Ovary (tissue), 3 donors: Measurements from ENCODE around the gene PTPRU.

ENCODE experiments used
- CTCF ChIP-seq, 3 donors: fragments of 450-650 bp in 2 of 3; fragments of 200-600 bp in 1 of 3; IDR thresholded peaks; one replicate each; pipeline versions ENCODE4 v1.5.1 to v1.8.0; 2016 to 2022; ENCODE audit warnings: antibody characterized with exemption in 3 of 3, mild to moderate bottlenecking in 1 of 3
- EP300 ChIP-seq: sonication (generic); formaldehyde crosslinking; IDR thresholded peaks from one replicate; pipeline ENCODE4 v1.6.1; 2017; ENCODE audit warnings: antibody characterized with exemption
- donor health status: DM: no; HTN: no; CAD: no.

DNA sequence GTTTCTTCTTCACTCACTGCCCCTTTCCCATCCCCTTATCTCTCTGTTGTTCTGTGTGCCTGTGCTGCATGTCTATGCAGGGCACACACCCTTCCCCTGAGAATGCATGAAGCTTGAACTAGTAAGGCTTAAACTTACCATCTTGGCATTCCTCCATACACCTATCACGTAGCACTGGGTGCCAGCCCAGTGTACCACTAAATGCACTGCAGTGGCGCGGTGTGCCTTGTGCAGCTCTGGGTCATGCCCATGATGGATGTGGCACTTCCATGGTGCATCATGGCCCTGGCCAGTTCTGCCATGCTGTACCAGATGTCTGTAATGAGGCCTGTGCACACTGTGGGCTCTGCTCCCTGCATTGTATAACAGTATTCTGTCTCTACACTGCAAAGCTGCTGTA, 10.7 kb downstream of the PTPRU start:
- TF ChIP-seq CTCF (IDR thresholded peaks at IDR 0.05) (no peak), EP300 (no peak)
